ENCODE results near the gene BPIFB4. TPM values are rescaled to one million over a fixed set of nuclear protein-coding genes. Genes with fewer than 3 reads are reported as not detected.

The BPIFB4 gene
- polyA plus RNA-seq, 1 donor (not counting 4 experiments of a cell fraction or from before 2014, with no cell fraction given) = not detected

GRCh38 chr20:33075281-33075680, 4.2 kb upstream of the BPIFB4 start:
- H3K9ac ChIP-seq (ENCODE audit: control insufficient read depth, extremely low read depth, insufficient read depth, low read length) = no peak overlapping the region
- DNase-seq (ENCODE audit: low read depth, low spot score) (no peak), FAIRE-seq (no peak)
- no peaks in the 10 kb centered on the region for H3K79me2 ChIP-seq (ENCODE audit: control insufficient read depth, insufficient read depth, low read length)
- no peaks in the 10 kb centered on the region for H3K9me1 ChIP-seq (ENCODE audit: control insufficient read depth, extremely low read depth, insufficient read depth, low read length)
- H3K9me3 ChIP-seq (ENCODE audit: control insufficient read depth, low read depth, low read length) = no peaks in the 10 kb centered on the region
- dilution Hi-C loops (cut with MboI; ENCODE audit: extremely low pct_ligation_motif_present, low sequenced_read_pairs) = no loop called here
- no peak overlapping the region for H3K4me2 ChIP-seq (ENCODE audit: control insufficient read depth, extremely low read depth, insufficient read depth, low read depth, low read length)
- no peak overlapping the region for H3K4me3 ChIP-seq (ENCODE audit: control insufficient read depth in 2 of 3, extremely low read depth in 1 of 3, insufficient read depth in 2 of 3, low read depth in 1 of 3, low read length in 3 of 3)
- H3K27me3 ChIP-seq (ENCODE audit: control insufficient read depth, extremely low read depth, insufficient read depth, low read length) = peaks cover 8% of the 10 kb centered on the region
- H4K20me1 ChIP-seq (ENCODE audit: control insufficient read depth, extremely low read depth, insufficient read depth, low read length) = no peaks in the 10 kb centered on the region
- H3K27ac ChIP-seq (ENCODE audit: control insufficient read depth, insufficient read depth, low read length) = no peak overlapping the region
- no peaks in the 10 kb centered on the region for H3K36me3 ChIP-seq (ENCODE audit: control insufficient read depth in 2 of 2, extremely low read depth in 1 of 2, insufficient read depth in 2 of 2, low read length in 2 of 2)
- no peaks in the 10 kb centered on the region for H3K4me1 ChIP-seq (ENCODE audit: control insufficient read depth, extremely low read depth, insufficient read depth, low read length)
- TF ChIP-seq CTCF (optimal IDR thresholded peaks at IDR 0.05 in 1 of 3, IDR thresholded peaks at IDR 0.05 in 1 of 3, conservative IDR thresholded peaks at IDR 0.05 in 1 of 3; ENCODE audit: extremely low read depth in 1 of 3, insufficient read depth in 2 of 3, low read length in 3 of 3) = no peak
- TF ChIP-seq EZH2 (IDR thresholded peaks at IDR 0.05; ENCODE audit: low read length) = no peak
- no peak overlapping the region for H2AFZ ChIP-seq (ENCODE audit: control insufficient read depth, low read length)

- Histone ChIP-seq H4K20me1 (ENCODE audit: control insufficient read depth, extremely low read depth, insufficient read depth, low read length) (no peaks in the 10 kb centered on the region), H2AFZ (ENCODE audit: control insufficient read depth, low read length) (no peak overlapping the region), H3K9me3 (ENCODE audit: control insufficient read depth, low read depth, low read length) (no peaks in the 10 kb centered on the region), H3K27me3 (ENCODE audit: control insufficient read depth, extremely low read depth, insufficient read depth, low read length) (peaks cover 8% of the 10 kb centered on the region), H3K4me2 (ENCODE audit: control insufficient read depth, extremely low read depth, insufficient read depth, low read depth, low read length) (no peak overlapping the region), H3K9me1 (ENCODE audit: control insufficient read depth, extremely low read depth, insufficient read depth, low read length) (no peaks in the 10 kb centered on the region), H3K27ac (ENCODE audit: control insufficient read depth, insufficient read depth, low read length) (no peak overlapping the region), H3K36me3 (ENCODE audit: control insufficient read depth in 2 of 2, extremely low read depth in 1 of 2, insufficient read depth in 2 of 2, low read length in 2 of 2) (no peaks in the 10 kb centered on the region), H3K9ac (ENCODE audit: control insufficient read depth, extremely low read depth, insufficient read depth, low read length) (no peak overlapping the region), H3K4me3 (ENCODE audit: control insufficient read depth in 2 of 3, extremely low read depth in 1 of 3, insufficient read depth in 2 of 3, low read depth in 1 of 3, low read length in 3 of 3) (no peak overlapping the region), H3K4me1 (ENCODE audit: control insufficient read depth, extremely low read depth, insufficient read depth, low read length) (no peaks in the 10 kb centered on the region), H3K79me2 (ENCODE audit: control insufficient read depth, insufficient read depth, low read length) (no peaks in the 10 kb centered on the region)
- no peak for DNase-seq (ENCODE audit: low read depth, low spot score)
- dilution Hi-C loops (cut with MboI; ENCODE audit: extremely low pct_ligation_motif_present, low sequenced_read_pairs) = no loop called here
- FAIRE-seq = no peak
- no peak for TF ChIP-seq EZH2 (IDR thresholded peaks at IDR 0.05; ENCODE audit: low read length)
- TF ChIP-seq CTCF (optimal IDR thresholded peaks at IDR 0.05 in 1 of 3, IDR thresholded peaks at IDR 0.05 in 1 of 3, conservative IDR thresholded peaks at IDR 0.05 in 1 of 3; ENCODE audit: extremely low read depth in 1 of 3, insufficient read depth in 2 of 3, low read length in 3 of 3) = peak; percentile 35 to 73 (median 59)
Measured at GRCh38 chr20:33076662-33077372, 2.6 kb upstream of the BPIFB4 start.
